HG02763 (cell line): ENCODE measurements around the gene AVL9.
"Not testable (repeated sequence)": the region's sequence is repeated elsewhere in the genome, so short reads cannot be mapped to it uniquely, and the experiment has no call there.

Experiments used
- ATAC-seq: cut with Tn5 transposase; IDR thresholded peaks from one replicate; pipeline ENCODE4 v1.9.1; 2021; ENCODE audit warnings: mild to moderate bottlenecking, moderate library complexity; ENCODE audit not compliant: unreplicated experiment

The AVL9 gene

DNA sequence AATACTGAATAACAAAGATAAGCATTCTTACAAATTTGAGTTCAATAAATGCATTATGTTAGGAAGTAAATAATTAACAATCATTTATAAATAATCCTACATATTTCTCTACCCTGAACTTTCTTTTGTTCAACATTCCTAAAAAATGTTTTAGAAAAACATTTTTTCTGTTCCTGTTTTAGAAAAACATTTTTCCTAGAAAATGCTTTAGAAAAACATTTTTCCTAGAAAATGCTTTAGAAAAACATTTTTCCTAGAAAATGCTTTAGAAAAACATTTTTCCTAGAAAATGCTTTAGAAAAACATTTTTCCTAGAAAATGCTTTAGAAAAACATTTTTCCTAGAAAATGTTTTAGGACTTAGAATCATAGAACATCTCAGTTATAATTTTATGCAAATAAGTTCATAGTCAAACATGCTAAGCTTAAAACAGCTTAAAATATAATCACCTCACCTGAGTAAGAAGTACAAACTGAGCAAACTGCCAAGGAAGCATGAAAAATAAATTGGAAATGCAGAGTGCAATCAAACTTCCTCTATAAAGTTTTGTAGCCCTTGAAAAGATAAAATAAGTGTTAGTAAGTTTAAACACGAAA is 139.6 kb downstream of the AVL9 start:
- not testable (repeated sequence) for ATAC-seq

DNA sequence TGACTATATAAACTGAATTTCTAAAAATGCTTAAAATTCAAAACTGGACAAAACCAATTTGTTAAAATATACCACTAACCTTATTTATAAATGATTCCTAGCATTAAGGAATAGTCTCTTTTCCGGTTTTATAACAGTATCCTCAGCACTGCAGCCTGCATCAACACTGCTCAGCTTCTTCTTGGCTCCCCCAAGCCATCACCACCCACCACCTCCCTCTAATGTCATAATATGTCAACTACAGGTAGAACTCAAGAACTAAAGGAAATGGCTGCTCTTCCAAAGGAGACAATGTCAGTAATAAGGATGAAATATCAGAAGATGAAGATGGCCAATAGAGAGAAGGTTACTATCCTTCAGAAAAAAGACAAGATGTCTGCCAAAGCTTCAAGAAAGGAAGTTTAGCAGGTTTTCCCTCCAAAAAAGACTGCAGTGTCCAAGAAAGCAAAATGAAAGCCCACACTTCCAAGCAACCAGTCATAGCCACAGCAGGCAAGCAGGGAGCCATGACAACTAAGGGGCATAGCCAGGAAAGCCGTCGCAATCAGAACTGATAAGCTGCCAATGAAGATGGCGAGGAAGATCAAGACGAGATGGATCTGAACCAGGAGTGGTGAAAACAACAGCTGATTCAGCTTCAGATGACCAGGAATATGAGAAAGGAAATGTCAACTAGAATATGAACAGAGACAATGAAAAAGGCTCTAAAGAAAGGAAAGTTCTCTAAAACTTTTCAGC is 141.6 kb downstream of the AVL9 start:
- not testable (repeated sequence) for ATAC-seq

DNA sequence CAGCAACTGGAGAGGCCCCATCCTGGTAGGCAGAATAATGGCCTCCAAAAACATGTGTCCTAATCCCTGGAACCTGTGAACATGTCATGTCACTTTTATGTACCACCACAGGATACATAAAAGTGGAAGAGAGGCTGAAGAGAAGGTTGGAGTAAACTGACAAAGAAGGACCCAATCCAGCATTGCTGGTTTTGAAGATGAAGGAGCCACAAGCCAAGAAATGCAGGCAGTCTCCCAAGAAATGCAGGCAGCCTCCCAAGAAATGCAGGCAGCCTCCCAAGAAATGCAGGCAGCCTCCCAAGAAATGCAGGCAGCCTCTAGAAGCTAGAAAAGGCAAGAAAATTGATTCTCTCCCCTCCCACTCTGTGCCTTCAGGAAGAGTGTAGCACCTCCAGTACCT is 142.3 kb downstream of the AVL9 start:
- ATAC-seq: not testable (repeated sequence)
